CD4-positive, alpha-beta T cell treated with Interleukin-15 for 4 hours (primary cell): ENCODE data around the gene NR4A1.
"Not testable (repeated sequence)": the region's sequence is repeated elsewhere in the genome, so short reads cannot be mapped to it uniquely, and the experiment has no call there.

Experiments used
- DNase-seq: peaks from one replicate; pipeline ENCODE4 v3.0.0-alpha.2; 2020; ENCODE audit warnings: low spot score

NR4A1 gene

DNA sequence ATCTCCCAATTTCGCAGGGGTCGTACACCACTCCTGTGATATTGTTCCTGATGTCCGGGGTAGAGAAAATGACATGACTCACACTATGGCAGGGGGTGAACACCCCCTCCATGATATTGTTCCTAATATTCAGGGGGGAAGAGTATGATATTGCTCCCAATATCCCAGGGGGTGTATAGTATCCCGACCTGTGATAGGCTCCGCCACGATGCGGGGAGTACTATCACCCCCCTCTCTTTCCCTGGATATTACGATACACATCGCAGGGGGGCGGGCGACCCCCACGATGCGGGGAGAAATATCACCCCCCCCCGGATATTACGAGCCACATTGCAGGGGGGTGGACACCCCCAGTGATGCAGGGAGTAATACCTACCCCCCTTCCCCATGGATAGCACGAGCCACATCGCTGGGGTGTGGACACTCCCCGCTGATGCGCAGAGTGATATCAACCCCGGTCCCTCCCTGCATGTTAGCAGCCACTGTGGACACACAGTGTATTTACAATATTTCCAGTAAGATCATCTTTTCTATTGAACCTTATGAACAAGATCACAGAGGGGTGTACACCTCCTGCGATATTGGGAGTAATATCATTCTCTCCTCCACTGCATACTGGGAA lies 45.9 kb downstream of the NR4A1 start:
- DNase-seq: no peak

DNA sequence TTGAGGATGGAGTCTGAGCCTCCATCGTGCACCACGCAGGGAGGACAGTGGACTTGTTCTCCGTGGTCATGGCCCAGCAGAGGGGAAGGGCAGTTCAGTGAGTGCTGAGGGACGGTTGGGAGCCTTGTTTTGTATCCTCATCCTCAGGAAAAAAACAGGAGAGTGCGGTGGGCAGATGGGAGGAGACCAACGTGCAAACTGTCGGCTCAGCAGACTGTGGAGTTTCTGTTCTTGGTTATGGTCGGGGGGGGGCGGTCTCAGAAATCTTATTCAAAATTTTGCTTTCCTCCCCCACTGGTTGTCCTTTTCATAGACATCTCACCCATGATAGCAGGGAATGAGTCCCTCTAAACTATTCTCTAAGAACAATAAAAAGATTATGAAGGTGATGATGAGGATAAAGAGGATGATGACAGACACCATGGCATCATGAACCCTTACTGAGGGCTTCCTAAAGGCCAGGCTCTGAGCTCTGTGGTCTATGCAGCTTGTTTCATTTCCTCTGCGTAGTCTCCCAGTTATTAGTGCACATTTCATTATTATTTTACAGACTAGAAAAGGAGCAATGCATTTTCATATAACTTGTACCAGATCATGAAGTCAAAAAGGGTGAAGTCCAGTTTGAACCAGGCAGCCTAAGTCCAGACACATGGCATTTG lies 53.3 kb downstream of the NR4A1 start:
- not testable (repeated sequence) for DNase-seq
